Activated CD8-positive, alpha-beta T cell treated with anti-CD3 and anti-CD28 coated beads, Interleukin-2, amount 10 ng/mL, durations not matched to agents 7 days and 5 days (primary cell): ENCODE measurements around the gene SPRR2A. TPM values are rescaled to one million over a fixed set of nuclear protein-coding genes. Genes with fewer than 3 reads are reported as not detected.

Experiments used
- ATAC-seq: fragments of 150-1000 bp; cut with Tn5 transposase; one replicate; pipeline ENCODE4 v1.10.0; 2021; ENCODE audit warnings: moderate library complexity
- CTCF ChIA-PET: fragments of 350-600 bp; sonication (Branson Sonifier 250); formaldehyde crosslinking; loops from one replicate; lab custom pipeline; 2021; ENCODE audit warnings: antibody characterized with exemption; lab: Charles Lee
- POLR2A ChIA-PET: fragments of 350-600 bp; sonication (Branson Sonifier 250); formaldehyde crosslinking; loops from one replicate; lab custom pipeline; 2021; ENCODE audit warnings: antibody characterized with exemption; lab: Charles Lee
- DNase-seq: peaks from one replicate; pipeline ENCODE4 v3.0.0-alpha.2; 2020
- H3K27ac Mint-ChIP-seq: one replicate; pipeline ENCODE4 v1.8.0; 2021; ENCODE audit warnings: mild to moderate bottlenecking, mixed read lengths
- H3K27me3 Mint-ChIP-seq: one replicate; pipeline ENCODE4 v1.8.0; 2021; ENCODE audit warnings: low read depth, mixed read lengths
- H3K36me3 Mint-ChIP-seq: one replicate; pipeline ENCODE4 v1.8.0; 2021; ENCODE audit warnings: low read depth, mixed read lengths
- H3K4me1 Mint-ChIP-seq: one replicate; pipeline ENCODE4 v1.8.0; 2021; ENCODE audit warnings: low read depth, mixed read lengths
- H3K4me3 Mint-ChIP-seq: one replicate; pipeline ENCODE4 v1.8.0; 2021; ENCODE audit warnings: mild to moderate bottlenecking, mixed read lengths
- H3K9me3 Mint-ChIP-seq: one replicate; pipeline ENCODE4 v1.8.0; 2022; ENCODE audit warnings: mixed read lengths; ENCODE audit not compliant: insufficient read depth
- total RNA-seq, 2 experiments: library from RNA; stranded (reverse); gene quantifications; one replicate each; pipeline ENCODE4 v1.2.3, GENCODE V29; 2021

Gene SPRR2A
- total RNA-seq = not detected

GRCh38 chr1:153057375-153057774 is at the start of gene SPRR2A:
Gene SPRR2A, minus strand, starts transcription at chr1:153057512. Its CDS starts 777 bp downstream, at chr1:153056735.
- H3K9me3 Mint-ChIP-seq = no peaks in the 10 kb centered on the region
- H3K27ac Mint-ChIP-seq = no peak within 1 kb of the TSS
- no peak for DNase-seq
- H3K4me3 Mint-ChIP-seq = no peak within 1 kb of the TSS
- H3K4me1 Mint-ChIP-seq = no peaks in the 10 kb centered on the region
- H3K27me3 Mint-ChIP-seq = peaks cover 7% of the 10 kb centered on the region
- H3K36me3 Mint-ChIP-seq = no peaks in the 10 kb centered on the region
- ChIA-PET CTCF (no interaction called here), POLR2A (no interaction called here)
- ATAC-seq = no peak

DNA sequence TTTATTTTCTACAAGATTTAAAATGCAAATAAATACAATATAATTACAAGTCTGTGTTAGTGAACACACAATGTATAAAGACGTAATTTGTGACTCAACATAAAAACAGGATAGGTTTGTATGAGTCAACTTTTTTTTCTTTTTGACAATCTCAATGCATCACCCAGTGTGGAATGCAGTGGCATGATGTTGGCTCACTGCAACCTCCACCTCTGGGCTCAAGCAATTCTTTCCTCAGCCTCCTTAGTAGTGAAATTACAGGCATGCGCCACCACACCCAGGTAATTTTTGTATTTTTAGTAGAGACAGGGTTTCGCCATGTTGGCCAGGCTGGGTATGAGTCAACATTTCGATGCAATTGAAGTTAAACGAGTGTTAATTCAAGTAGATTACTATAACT is 42.9 kb upstream of the SPRR2A start:
- peaks cover 15% of the 10 kb centered on the region for H3K27me3 Mint-ChIP-seq
- no peak for DNase-seq
- H3K4me1 Mint-ChIP-seq = no peaks in the 10 kb centered on the region
- ChIA-PET CTCF (no interaction called here), POLR2A (no interaction called here)
- no peak for ATAC-seq
- H3K9me3 Mint-ChIP-seq = no peaks in the 10 kb centered on the region
- no peak overlapping the region for H3K4me3 Mint-ChIP-seq
- H3K36me3 Mint-ChIP-seq = no peaks in the 10 kb centered on the region
- H3K27ac Mint-ChIP-seq = no peak overlapping the region

DNA sequence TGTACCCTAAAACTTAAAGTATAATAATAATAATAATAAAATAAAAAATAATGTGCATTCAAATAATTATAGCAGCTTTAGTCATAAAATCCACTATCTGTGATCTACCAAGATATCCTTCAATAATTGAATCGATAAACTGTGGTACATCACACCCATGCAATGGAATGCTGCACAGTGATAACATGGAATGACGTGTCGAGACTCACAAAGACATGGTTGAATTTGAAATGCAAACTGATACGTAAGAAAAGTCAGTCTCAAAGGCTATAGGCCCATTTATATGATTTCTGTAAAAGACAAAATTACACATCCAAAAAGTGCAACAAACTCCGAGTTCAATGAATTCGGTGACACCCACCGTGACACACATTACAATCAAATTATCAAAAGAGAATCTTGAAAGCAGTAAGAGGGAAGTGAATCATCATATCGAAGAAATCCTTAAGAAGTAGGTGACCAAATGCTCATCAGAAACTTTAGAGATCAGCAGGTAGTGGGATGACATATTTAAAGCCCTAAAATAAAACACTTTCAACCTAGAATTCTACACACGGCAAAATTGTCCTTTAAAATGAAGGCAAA is 42.2 kb upstream of the SPRR2A start:
- no peaks in the 10 kb centered on the region for H3K4me1 Mint-ChIP-seq
- ChIA-PET CTCF (no interaction called here), POLR2A (no interaction called here)
- no peak overlapping the region for H3K4me3 Mint-ChIP-seq
- no peak overlapping the region for H3K27ac Mint-ChIP-seq
- ATAC-seq (no peak), DNase-seq (no peak)
- no peaks in the 10 kb centered on the region for H3K36me3 Mint-ChIP-seq
- peaks cover 12% of the 10 kb centered on the region for H3K27me3 Mint-ChIP-seq
- no peaks in the 10 kb centered on the region for H3K9me3 Mint-ChIP-seq

DNA sequence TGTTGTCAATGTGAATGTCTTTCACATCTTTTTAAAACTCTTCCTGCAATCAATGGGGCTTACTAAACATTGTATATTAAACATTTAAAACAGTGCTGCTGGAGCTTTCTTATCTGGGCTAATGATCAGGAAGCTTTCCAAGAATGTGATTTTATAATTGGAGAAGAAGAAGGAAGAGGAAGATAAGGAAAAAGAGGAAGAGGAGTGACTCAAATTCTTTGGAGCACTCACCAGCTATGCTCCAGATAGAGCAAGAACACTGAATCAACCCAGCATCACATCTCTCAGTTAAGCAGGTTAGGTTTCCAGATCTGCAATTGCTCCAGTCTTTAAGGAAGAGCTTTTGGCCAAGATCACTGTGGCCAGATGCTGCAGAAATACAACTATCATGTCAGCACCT is 38.5 kb upstream of the SPRR2A start:
- CTCF ChIA-PET = no interaction called here
- Mint-ChIP-seq H3K27ac (no peak overlapping the region), H3K4me1 (no peaks in the 10 kb centered on the region), H3K9me3 (no peaks in the 10 kb centered on the region), H3K27me3 (peaks cover 9% of the 10 kb centered on the region), H3K36me3 (no peaks in the 10 kb centered on the region), H3K4me3 (no peak overlapping the region)
- ATAC-seq = no peak
- POLR2A ChIA-PET = no interaction called here
- no peak for DNase-seq

DNA sequence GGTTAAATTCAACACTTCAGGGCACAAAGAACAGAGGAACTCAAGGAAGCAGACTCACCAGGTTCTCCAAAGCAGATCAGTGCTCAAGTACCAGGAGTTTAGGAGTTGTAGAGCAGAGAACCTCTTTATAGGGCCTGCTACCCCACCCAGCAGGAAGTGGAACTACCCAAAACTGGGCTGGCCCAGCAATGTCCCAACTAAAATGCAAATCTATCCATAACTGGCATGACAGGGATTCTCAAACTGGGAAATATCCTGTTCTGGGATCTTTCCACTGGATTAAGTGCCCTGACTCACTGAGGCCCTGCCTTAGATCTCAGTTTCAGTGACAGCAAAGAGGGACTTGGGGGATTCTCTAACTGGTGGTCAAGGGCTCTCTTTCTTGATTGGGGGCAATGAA is 37.1 kb upstream of the SPRR2A start, which contains the start of gene SPRR2E:
Gene SPRR2E (minus strand): TSS at position 101 of the 400 bp plus-strand sequence. CDS start 775 bp downstream, outside the sequence.
- ChIA-PET POLR2A (no interaction called here), CTCF (no interaction called here)
- no peak for ATAC-seq

GRCh38 chr1:153087652-153088051 is 30.3 kb upstream of the SPRR2A start:
- Mint-ChIP-seq H3K4me1 (no peaks in the 10 kb centered on the region), H3K9me3 (no peaks in the 10 kb centered on the region), H3K36me3 (no peaks in the 10 kb centered on the region), H3K27me3 (peaks cover 16% of the 10 kb centered on the region), H3K27ac (no peak overlapping the region), H3K4me3 (no peak overlapping the region)
- ChIA-PET CTCF (no interaction called here), POLR2A (no interaction called here)
- DNase-seq (no peak), ATAC-seq (no peak)

More for the DNA sequence above, 37.1 kb upstream of the SPRR2A start, which contains the start of gene SPRR2E:
- no peaks in the 10 kb centered on the region for H3K4me1 Mint-ChIP-seq
- DNase-seq = no peak
- no peaks in the 10 kb centered on the region for H3K36me3 Mint-ChIP-seq
- H3K27me3 Mint-ChIP-seq = peaks cover 6% of the 10 kb centered on the region
- H3K4me3 Mint-ChIP-seq = no peak within 1 kb of the TSS
- no peaks in the 10 kb centered on the region for H3K9me3 Mint-ChIP-seq
- no peak within 1 kb of the TSS for H3K27ac Mint-ChIP-seq

- H3K4me1 Mint-ChIP-seq = no peaks in the 10 kb centered on the region
- DNase-seq (no peak), ATAC-seq (no peak)
- H3K27ac Mint-ChIP-seq = no peak overlapping the region
- POLR2A ChIA-PET = no interaction called here
- H3K4me3 Mint-ChIP-seq = no peak overlapping the region
- H3K9me3 Mint-ChIP-seq = no peaks in the 10 kb centered on the region
- CTCF ChIA-PET = no interaction called here
- no peaks in the 10 kb centered on the region for H3K36me3 Mint-ChIP-seq
- H3K27me3 Mint-ChIP-seq = peaks cover 12% of the 10 kb centered on the region
These were observed 24.4 kb upstream of the SPRR2A start for GRCh38 chr1:153081736-153082135.

DNA sequence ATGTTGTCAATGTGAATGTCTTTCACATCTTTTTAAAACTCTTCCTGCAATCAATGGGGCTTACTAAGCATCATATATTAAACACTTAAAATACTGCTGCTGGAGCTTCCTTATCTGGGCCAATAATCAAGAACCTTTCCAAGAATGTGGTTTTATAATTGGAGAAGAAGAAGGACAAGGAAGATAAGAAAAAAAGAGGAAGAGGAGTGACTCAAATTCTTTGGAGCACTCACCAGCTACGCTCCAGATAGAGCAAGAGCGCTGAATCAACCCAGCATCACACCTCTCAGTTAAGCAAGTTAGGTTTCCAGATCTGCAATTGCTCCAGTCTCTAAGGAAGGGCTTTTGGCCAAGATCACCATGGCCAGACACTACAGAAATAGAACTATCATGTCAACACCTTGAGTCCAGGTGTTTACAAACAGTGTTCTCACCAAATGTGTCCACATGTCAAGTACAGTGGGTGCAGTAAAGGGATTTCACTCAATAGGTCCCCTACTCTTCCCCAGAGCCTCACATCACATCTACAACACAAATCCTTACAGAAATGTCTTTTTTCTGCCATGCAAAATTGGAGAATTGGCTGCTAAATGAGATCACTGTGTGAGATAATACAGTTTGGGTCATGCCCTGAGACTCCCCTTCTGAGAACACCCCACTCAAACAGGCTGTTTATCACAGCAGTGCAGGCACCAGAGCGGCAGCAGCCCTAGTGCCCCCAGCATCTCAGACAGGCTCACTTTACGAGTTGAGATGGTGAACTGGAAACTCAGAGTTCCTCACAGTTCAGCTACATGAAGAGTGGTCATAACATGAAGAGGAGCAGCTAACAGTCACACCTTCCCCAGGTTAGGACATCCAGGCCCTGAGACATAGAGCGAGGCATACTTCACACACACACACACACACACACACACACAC is 15.8 kb upstream of the SPRR2A start:
- CTCF ChIA-PET = no interaction called here
- Mint-ChIP-seq H3K27me3 (no peaks in the 10 kb centered on the region), H3K4me3 (no peak overlapping the region), H3K27ac (no peak overlapping the region), H3K36me3 (no peaks in the 10 kb centered on the region), H3K9me3 (no peaks in the 10 kb centered on the region), H3K4me1 (no peaks in the 10 kb centered on the region)
- ATAC-seq (no peak), DNase-seq (no peak)
- POLR2A ChIA-PET = no interaction called here

DNA sequence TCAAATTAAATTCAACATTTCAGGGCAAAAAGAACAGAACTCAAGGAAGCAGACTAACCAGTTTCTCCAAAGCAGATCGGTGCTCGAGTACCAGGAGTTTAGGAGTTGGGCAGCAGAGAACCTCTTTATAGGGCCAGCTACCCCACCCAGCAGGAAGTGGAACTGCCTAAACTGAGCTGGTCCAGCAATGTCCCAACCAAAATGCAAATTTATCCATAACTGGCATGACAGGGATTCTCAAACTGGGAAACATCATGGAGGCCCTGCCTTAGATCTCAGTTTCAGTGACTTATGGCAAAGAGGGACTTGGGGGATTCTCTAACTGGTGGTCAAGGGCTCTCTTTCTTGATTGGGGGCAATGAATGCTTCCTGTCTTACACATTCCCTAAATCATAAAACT is 14.2 kb upstream of the SPRR2A start, which contains the start of gene SPRR2B:
Gene SPRR2B (minus strand): TSS at position 101 of the 400 bp plus-strand sequence. CDS start 772 bp downstream, outside the sequence.
- DNase-seq (no peak), ATAC-seq (no peak)
- H3K27ac Mint-ChIP-seq = no peak within 1 kb of the TSS
- H3K4me1 Mint-ChIP-seq = no peaks in the 10 kb centered on the region
- CTCF ChIA-PET = no interaction called here
- H3K4me3 Mint-ChIP-seq = no peak within 1 kb of the TSS
- no peaks in the 10 kb centered on the region for H3K9me3 Mint-ChIP-seq
- POLR2A ChIA-PET = no interaction called here
- no peaks in the 10 kb centered on the region for H3K36me3 Mint-ChIP-seq
- H3K27me3 Mint-ChIP-seq = peaks cover 4% of the 10 kb centered on the region

DNA sequence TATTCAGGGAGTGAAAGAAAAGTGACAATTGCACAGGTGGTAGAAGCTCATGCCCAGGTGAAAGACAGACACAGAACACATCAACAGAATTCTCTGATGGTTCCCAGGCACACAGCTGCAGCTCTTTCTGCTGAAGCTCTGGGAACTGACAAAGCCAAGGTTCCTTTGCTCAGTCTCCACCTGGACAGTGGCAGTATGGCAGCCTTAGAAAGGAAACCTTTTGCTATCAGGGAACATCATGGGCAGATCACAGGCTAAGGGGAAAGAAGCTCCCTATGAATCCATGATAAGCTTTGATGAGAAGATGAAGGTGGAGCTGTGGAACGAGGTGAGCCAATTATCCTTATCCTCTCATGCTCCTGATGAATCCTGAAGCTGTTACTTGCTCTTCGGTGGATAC is 12.9 kb upstream of the SPRR2A start:
- ATAC-seq = no peak
- ChIA-PET POLR2A (no interaction called here), CTCF (interaction anchor here (1.1 kb wide), 1 partner anchor 23 kb away, joined by 3 read pairs; no protein-coding TSS in a partner anchor)
- Mint-ChIP-seq H3K36me3 (no peaks in the 10 kb centered on the region), H3K4me1 (no peaks in the 10 kb centered on the region), H3K4me3 (no peak overlapping the region), H3K9me3 (no peaks in the 10 kb centered on the region), H3K27me3 (peaks cover 9% of the 10 kb centered on the region), H3K27ac (no peak overlapping the region)
- no peak for DNase-seq

DNA sequence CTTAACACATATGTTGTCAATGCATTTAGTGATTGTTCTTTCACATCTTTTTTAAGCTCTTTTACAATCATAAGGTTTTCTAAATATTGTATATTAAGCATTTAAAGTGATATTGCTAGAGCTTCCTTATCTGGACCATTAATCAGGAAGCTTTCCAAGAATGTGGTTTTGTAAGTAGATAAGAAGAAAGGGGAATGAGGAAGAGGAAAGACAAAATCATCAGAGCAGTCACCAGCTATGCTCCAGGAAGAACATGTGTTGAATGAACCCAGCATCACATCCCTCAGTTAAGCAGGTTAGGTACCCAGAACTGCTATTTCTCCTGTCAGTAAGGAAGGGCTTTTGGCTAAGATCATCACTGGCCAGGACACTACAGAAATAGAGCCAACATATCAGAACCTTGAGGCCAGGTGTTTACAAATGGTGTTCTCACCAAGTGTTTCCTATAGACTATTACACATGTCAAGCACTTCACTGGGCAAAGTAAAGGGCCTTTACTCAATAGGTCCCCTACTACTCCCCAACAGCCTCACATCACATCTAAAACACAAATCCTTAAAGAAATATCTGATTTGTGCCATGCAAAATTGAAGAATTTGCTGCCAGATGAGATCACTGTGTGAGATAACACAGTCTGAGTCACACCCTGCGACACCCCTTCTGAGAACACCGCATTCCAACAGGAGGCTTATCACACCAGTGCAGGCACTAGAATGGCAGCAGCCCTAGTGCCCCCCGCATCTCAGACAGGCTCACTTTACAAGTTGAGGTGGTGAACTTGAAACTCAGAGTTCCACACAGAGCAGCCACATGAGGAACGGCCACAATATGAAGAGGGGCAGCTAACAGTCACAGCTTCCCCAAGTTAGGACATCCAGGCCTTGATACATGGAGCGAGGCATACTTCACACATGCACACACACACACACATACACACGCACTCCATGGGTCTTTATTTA is 1.8 kb upstream of the SPRR2A start:
- peaks cover 10% of the 10 kb centered on the region for H3K27me3 Mint-ChIP-seq
- POLR2A ChIA-PET = no interaction called here
- CTCF ChIA-PET = no interaction called here
- no peaks in the 10 kb centered on the region for H3K4me1 Mint-ChIP-seq
- no peak for DNase-seq
- ATAC-seq = no peak
- H3K4me3 Mint-ChIP-seq = no peak overlapping the region
- no peaks in the 10 kb centered on the region for H3K36me3 Mint-ChIP-seq
- no peaks in the 10 kb centered on the region for H3K9me3 Mint-ChIP-seq
- H3K27ac Mint-ChIP-seq = no peak overlapping the region
